C4-2B (cell line): ENCODE measurements around the gene AHNAK.

Experiments used
- H3K27ac ChIP-seq: fragments of 450-650 bp; 2 replicates; pipeline ENCODE4 v1.5.1; 2017
- CTCF ChIP-seq: fragments of 450-650 bp; conservative IDR thresholded peaks from 2 replicates; pipeline ENCODE4 v1.5.1; 2017; ENCODE audit warnings: mild to moderate bottlenecking
- ZFX ChIP-seq: fragments of 450-650 bp; IDR thresholded peaks from 2 replicates; pipeline ENCODE4 v1.6.1; 2017

Gene AHNAK

GRCh38 chr11:62404901-62405300 lies 141.7 kb downstream of the AHNAK start:
- H3K27ac ChIP-seq: no peak overlapping the region
- TF ChIP-seq CTCF (no peak), ZFX (no peak)

DNA sequence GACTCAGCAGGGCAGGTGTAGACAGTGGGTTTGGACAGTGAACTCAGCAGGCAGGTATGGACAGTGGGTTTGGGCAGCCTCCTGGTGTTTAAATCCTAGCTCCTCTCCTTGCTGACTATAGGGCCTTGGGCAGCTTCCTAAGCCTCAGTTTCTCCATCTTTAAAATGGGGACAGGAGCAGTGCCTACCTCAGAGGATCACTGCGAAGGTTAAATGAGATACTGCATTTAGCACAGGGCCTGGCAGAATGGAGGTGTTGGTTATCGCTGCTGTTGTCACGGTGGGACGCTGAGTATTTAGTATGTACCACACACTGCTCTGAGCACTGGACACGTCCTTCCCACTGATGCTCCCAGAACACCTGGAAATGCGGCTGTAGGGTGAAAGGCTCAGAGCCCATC lies 142.2 kb downstream of the AHNAK start:
- TF ChIP-seq CTCF (no peak), ZFX (no peak)

GRCh38 chr11:62402960-62403730 lies 143.5 kb downstream of the AHNAK start:
- H3K27ac ChIP-seq: no peak overlapping the region
- no peak for TF ChIP-seq CTCF

More for the DNA sequence above, 142.2 kb downstream of the AHNAK start:
- H3K27ac ChIP-seq: no peak overlapping the region

DNA sequence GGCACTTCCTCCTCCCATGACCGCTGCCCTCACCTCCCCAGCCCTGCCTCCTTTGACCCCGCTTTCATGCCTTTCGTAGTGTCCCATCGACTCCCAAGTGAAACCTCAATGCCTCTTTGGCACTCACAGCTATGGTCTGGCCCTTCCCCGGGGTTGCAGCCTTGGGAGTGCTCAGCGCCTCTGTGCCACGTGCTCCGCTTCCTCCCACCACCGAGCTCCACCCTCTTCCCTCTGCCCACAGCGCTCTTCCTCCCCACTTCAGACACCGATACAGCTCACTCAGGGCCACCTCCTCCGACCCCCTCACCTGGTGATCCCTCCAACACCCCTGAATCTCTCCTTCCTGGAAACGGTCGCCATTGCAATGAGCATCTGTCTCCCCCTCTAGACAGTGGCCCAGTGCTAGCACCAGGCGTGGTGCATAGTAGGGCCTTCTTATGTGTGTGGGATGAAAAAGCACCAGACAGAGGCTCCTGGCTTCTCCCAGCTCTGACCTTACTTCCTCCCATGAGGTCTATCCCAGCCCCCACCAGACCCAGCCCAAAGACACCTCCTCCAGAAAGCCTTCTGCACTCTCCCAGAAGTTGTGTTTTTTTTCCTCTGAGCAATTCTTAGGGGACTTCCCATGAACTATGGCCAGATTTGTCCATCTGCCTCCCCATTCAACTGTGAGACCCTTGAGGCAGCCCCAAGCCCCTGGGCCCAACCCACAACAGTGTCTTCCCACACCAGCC lies 144.2 kb downstream of the AHNAK start:
- H3K27ac ChIP-seq: no peak overlapping the region
- no peak for TF ChIP-seq CTCF
- TF ChIP-seq ZFX: no peak

DNA sequence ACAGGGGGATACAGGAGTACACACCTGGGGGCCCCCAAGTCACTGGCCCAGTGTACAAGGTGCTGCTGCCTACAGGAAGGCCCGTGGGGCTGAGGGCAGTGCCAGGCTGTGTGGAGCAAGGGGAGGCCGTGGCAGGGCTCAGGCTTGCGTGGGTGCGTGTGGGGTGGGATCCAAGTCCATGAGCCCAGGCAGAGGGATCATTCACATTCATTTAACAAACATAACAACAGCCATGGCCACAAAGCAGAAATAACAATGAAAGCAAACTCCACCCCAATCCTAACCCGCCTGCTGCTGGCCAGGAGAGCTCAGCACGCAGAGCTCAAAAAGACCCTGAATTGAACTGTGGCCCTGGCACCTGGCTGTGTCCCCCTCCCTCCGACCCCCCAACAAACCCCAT lies 144.8 kb downstream of the AHNAK start:
- TF ChIP-seq CTCF (no peak), ZFX (no peak)
- H3K27ac ChIP-seq: no peak overlapping the region

GRCh38 chr11:62401356-62401755 lies 145.2 kb downstream of the AHNAK start:
- TF ChIP-seq CTCF (no peak), ZFX (no peak)
- H3K27ac ChIP-seq: no peak overlapping the region

DNA sequence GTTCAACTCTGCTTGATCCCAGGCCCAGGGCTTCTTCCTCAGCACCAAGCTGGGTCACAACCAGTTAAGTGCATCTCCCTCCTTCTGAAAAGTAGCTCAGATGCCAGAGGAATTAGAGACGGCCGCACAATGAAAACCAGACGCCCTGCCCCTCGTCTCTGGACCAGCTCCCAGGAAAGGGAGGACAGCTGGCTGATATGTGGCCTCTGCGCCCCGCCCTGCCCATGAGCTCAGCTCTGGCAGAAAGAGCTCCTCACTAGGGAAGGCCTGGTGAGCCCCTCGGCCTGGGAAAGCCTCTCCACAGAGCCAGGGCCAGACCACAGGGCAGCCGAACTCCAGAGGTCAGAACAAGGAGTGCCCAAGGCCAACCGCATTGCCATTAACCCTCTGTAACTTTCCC lies 145.8 kb downstream of the AHNAK start:
- TF ChIP-seq ZFX (no peak), CTCF (no peak)
- H3K27ac ChIP-seq: no peak overlapping the region
